ENCODE data around the gene IQCE. TPM values are rescaled to one million over a fixed set of nuclear protein-coding genes. Genes with fewer than 3 reads are reported as not detected.
A peak's percentile ranks its signal among the peaks of the same experiment; 100 is the strongest.

Gene IQCE
- total and polyA plus RNA-seq, 2 donors (not counting 1 experiment from before 2014, with no cell fraction given): 3.5 to 9.5 TPM

DNA sequence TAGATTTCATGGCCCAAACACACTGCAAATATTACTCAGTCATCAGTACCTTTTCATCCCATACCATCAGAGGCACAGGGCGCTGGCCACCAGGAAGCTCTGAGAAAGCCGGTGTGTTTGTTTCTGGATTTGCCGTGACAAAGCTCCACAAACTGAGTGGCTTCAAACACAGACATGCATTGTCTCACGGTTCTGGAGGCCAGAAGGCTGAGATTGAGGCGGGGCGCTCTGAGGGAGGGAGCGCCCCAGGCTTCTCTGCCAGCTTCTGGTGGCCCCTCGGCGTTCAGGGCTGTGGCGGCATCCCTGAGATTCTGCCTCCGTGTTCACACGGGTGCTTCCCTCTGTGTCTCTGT is 69.3 kb downstream of the IQCE start:
- H3K27me3 ChIP-seq (replicated peaks in 1 of 4; ENCODE audit: control extremely low read depth in 1 of 4, control insufficient read depth in 3 of 4, insufficient read depth in 4 of 4, low read length in 3 of 4): peaks cover 0 to 10% (median 0%) of the 10 kb centered on the region in 4 experiments
- no peak for DNase-seq
- no peak overlapping the region for H3K9ac ChIP-seq (ENCODE audit: low read length)
- TF ChIP-seq CTCF (IDR thresholded peaks at IDR 0.05): no peak
- TF ChIP-seq EZH2 (IDR thresholded peaks at IDR 0.05; ENCODE audit: borderline replicate concordance, insufficient read depth, low read depth, low read length, poor library complexity, severe bottlenecking): no peak
- H3K4me1 Mint-ChIP-seq: peaks cover 8% of the 10 kb centered on the region
- 84% methylated on average over 12 of the region's 12 CpGs for WGBS (ENCODE audit: insufficient coverage)
- POLR2A ChIA-PET: no interaction called here
- no peaks in the 10 kb centered on the region for H3K9me3 Mint-ChIP-seq (ENCODE audit: insufficient read depth)
- peaks cover 16% of the 10 kb centered on the region for H3K79me2 ChIP-seq (ENCODE audit: control insufficient read depth, insufficient read depth, low read length)
- H3K27ac Mint-ChIP-seq: no peak overlapping the region
- peaks cover 5 to 16% of the 10 kb centered on the region in 2 donors for H3K4me1 ChIP-seq (ENCODE audit: control insufficient read depth in 2 of 2, insufficient read depth in 2 of 2, low read length in 2 of 2)
- no peak overlapping the region for H3K4me3 ChIP-seq (ENCODE audit: control extremely low read depth in 1 of 5, extremely low read depth in 1 of 5, insufficient read depth in 1 of 5, low read depth in 2 of 5, low read length in 4 of 5)
- intact Hi-C loops (cut with micrococcal nuclease): no loop called here
- no peaks in the 10 kb centered on the region for H3K27me3 Mint-ChIP-seq
- no peaks in the 10 kb centered on the region for H3K9me3 ChIP-seq (ENCODE audit: control extremely low read depth in 1 of 3, control insufficient read depth in 2 of 3, insufficient read depth in 1 of 3, low read length in 2 of 3)
- no peak overlapping the region for H3K4me3 Mint-ChIP-seq
- H2AFZ ChIP-seq (ENCODE audit: insufficient read depth, low read depth, low read length, poor library complexity, severe bottlenecking): no peak overlapping the region
- CTCF ChIA-PET: no interaction called here
- no peaks in the 10 kb centered on the region for H3K36me3 ChIP-seq (replicated peaks in 1 of 2; ENCODE audit: control extremely low read depth in 1 of 2, control insufficient read depth in 1 of 2, extremely low read depth in 1 of 2, insufficient read depth in 2 of 2, low read length in 1 of 2)
- no peak overlapping the region for H3K27ac ChIP-seq (ENCODE audit: low read length in 2 of 2)
- ATAC-seq (ENCODE audit: low read depth): no peak
- H3K4me2 ChIP-seq (replicated peaks; ENCODE audit: low read depth, low read length, poor library complexity, severe bottlenecking): no peak overlapping the region
- H4K20me1 ChIP-seq (ENCODE audit: control insufficient read depth, insufficient read depth, low read length, poor library complexity, severe bottlenecking): no peaks in the 10 kb centered on the region

GRCh38 chr7:2628891-2629290 is 70.1 kb downstream of the IQCE start:
- ChIA-PET POLR2A (no interaction called here), CTCF (no interaction called here)
- WGBS (ENCODE audit: insufficient coverage): 92% methylated on average over 5 of the region's 7 CpGs
- no peak overlapping the region for H3K4me3 Mint-ChIP-seq
- Histone ChIP-seq H2AFZ (ENCODE audit: insufficient read depth, low read depth, low read length, poor library complexity, severe bottlenecking) (no peak overlapping the region), H3K36me3 (replicated peaks in 1 of 2; ENCODE audit: control extremely low read depth in 1 of 2, control insufficient read depth in 1 of 2, extremely low read depth in 1 of 2, insufficient read depth in 2 of 2, low read length in 1 of 2) (no peaks in the 10 kb centered on the region), H3K4me1 (ENCODE audit: control insufficient read depth in 2 of 2, insufficient read depth in 2 of 2, low read length in 2 of 2) (peaks cover 13 to 24% of the 10 kb centered on the region in 2 donors), H3K4me3 (ENCODE audit: control extremely low read depth in 1 of 5, extremely low read depth in 1 of 5, insufficient read depth in 1 of 5, low read depth in 2 of 5, low read length in 4 of 5) (no peak overlapping the region), H4K20me1 (ENCODE audit: control insufficient read depth, insufficient read depth, low read length, poor library complexity, severe bottlenecking) (no peaks in the 10 kb centered on the region), H3K9ac (ENCODE audit: low read length) (no peak overlapping the region), H3K79me2 (ENCODE audit: control insufficient read depth, insufficient read depth, low read length) (peaks cover 24% of the 10 kb centered on the region), H3K9me3 (ENCODE audit: control extremely low read depth in 1 of 3, control insufficient read depth in 2 of 3, insufficient read depth in 1 of 3, low read length in 2 of 3) (no peaks in the 10 kb centered on the region), H3K27me3 (replicated peaks in 1 of 4; ENCODE audit: control extremely low read depth in 1 of 4, control insufficient read depth in 3 of 4, insufficient read depth in 4 of 4, low read length in 3 of 4) (peaks cover 0 to 10% (median 0%) of the 10 kb centered on the region in 4 experiments), H3K27ac (ENCODE audit: low read length in 2 of 2) (no peak overlapping the region), H3K4me2 (replicated peaks; ENCODE audit: low read depth, low read length, poor library complexity, severe bottlenecking) (no peak overlapping the region)
- H3K9me3 Mint-ChIP-seq (ENCODE audit: insufficient read depth): no peaks in the 10 kb centered on the region
- DNase-seq: no peak
- H3K27ac Mint-ChIP-seq: peak overlapping the region; percentile 37
- peaks cover 16% of the 10 kb centered on the region for H3K4me1 Mint-ChIP-seq
- no peak for ATAC-seq (ENCODE audit: low read depth)
- no peaks in the 10 kb centered on the region for H3K27me3 Mint-ChIP-seq
- intact Hi-C loops (cut with micrococcal nuclease): no loop called here
- TF ChIP-seq CTCF (IDR thresholded peaks at IDR 0.05): no peak
- no peak for TF ChIP-seq EZH2 (IDR thresholded peaks at IDR 0.05; ENCODE audit: borderline replicate concordance, insufficient read depth, low read depth, low read length, poor library complexity, severe bottlenecking)
